Neural cell (in vitro differentiated cells): ENCODE results near the gene KCNQ1OT1. TPM values are rescaled to one million over a fixed set of nuclear protein-coding genes. Genes with fewer than 3 reads are reported as not detected.

Experiments
- H2AFZ ChIP-seq: fragments of 200-600, 300-800 bp; sonication (generic), shearing (Covaris generic); 2 replicates; pipeline ENCODE4 v1.6.0; 2014; ENCODE audit warnings: low read depth, mild to moderate bottlenecking, antibody characterized with exemption, low read length, moderate library complexity
- H3F3A ChIP-seq: fragments of 200-600 bp; shearing (Covaris generic); 2 replicates; pipeline ENCODE4 v1.6.1; 2016; ENCODE audit warnings: mild to moderate bottlenecking, moderate library complexity, mixed read lengths, antibody characterized with exemption, low read length; ENCODE audit not compliant: insufficient read depth, poor library complexity, severe bottlenecking
- H3K27ac ChIP-seq: fragments of 200-600, 300-800 bp; sonication (generic), shearing (Covaris generic); 2 replicates; pipeline ENCODE4 v1.5.1; 2014; ENCODE audit warnings: mild to moderate bottlenecking, low read length, moderate library complexity
- H3K27me3 ChIP-seq: fragments of 300-800, 200-600 bp; sonication (generic), shearing (Covaris generic); 2 replicates; pipeline ENCODE4 v1.6.0; 2014; ENCODE audit warnings: mild to moderate bottlenecking, low read depth, low read length, moderate library complexity; ENCODE audit not compliant: insufficient read depth
- H3K36me3 ChIP-seq: fragments of 300-800, 200-600 bp; sonication (generic), shearing (Covaris generic); 2 replicates; pipeline ENCODE4 v1.5.1; 2014; ENCODE audit warnings: mild to moderate bottlenecking, antibody characterized with exemption, low read length, moderate library complexity; ENCODE audit not compliant: insufficient read depth
- H3K4me2 ChIP-seq: fragments of 300-800, 200-600 bp; sonication (generic), shearing (Covaris generic); 2 replicates; pipeline ENCODE4 v1.6.0; 2014; ENCODE audit warnings: mild to moderate bottlenecking, low read length
- H3K4me3 ChIP-seq: fragments of 300-800, 200-600 bp; sonication (generic), shearing (Covaris generic); 2 replicates; pipeline ENCODE4 v1.5.1; 2014; ENCODE audit warnings: mild to moderate bottlenecking, low read length, moderate library complexity
- H3K79me2 ChIP-seq: fragments of 200-600 bp; shearing (Covaris generic); replicated peaks from 2 replicates; pipeline ENCODE4 v1.6.0; 2014; ENCODE audit warnings: mild to moderate bottlenecking, low read length, moderate library complexity; ENCODE audit not compliant: insufficient read depth
- H3K9ac ChIP-seq: fragments of 300-800, 200-600 bp; sonication (generic), shearing (Covaris generic); 2 replicates; pipeline ENCODE4 v1.6.1; 2016; ENCODE audit warnings: mild to moderate bottlenecking, low read length, mixed read lengths
- H3K9me2 ChIP-seq: fragments of 200-600 bp; shearing (Covaris generic); 2 replicates; pipeline ENCODE4 v1.6.1; 2016; ENCODE audit warnings: mild to moderate bottlenecking, low read length, mixed read lengths; ENCODE audit not compliant: insufficient read depth
- H3K9me3 ChIP-seq: fragments of 200-600, 300-800 bp; sonication (generic), shearing (Covaris generic); 2 replicates; pipeline ENCODE4 v1.6.1; 2016; ENCODE audit warnings: mild to moderate bottlenecking, mixed run types, low read length, moderate library complexity, mixed read lengths
- H4K20me1 ChIP-seq: fragments of 200-600 bp; shearing (Covaris generic); 2 replicates; pipeline ENCODE4 v1.6.1; 2016; ENCODE audit warnings: mild to moderate bottlenecking, mixed run types; ENCODE audit not compliant: insufficient read depth
- EP300 ChIP-seq: fragments of 450-650 bp; conservative IDR thresholded peaks from 2 replicates; pipeline ENCODE4 v1.6.1; 2014; ENCODE audit warnings: antibody characterized with exemption, mild to moderate bottlenecking, moderate library complexity; ENCODE audit not compliant: poor library complexity, severe bottlenecking
- EZH2 ChIP-seq: fragments of 200-600, 300-800 bp; shearing (Covaris generic), sonication (generic); IDR thresholded peaks from 2 replicates; pipeline ENCODE4 v1.6.1; 2014; ENCODE audit warnings: antibody characterized with exemption, low read length, borderline replicate concordance, mild to moderate bottlenecking; ENCODE audit not compliant: insufficient read depth, poor library complexity, severe bottlenecking
- MXI1 ChIP-seq: fragments of 450-650 bp; conservative IDR thresholded peaks from 2 replicates; pipeline ENCODE4 v1.6.1; 2014; ENCODE audit warnings: antibody characterized with exemption, mild to moderate bottlenecking; ENCODE audit not compliant: poor library complexity, severe bottlenecking
- POLR2AphosphoS5 ChIP-seq: IDR thresholded peaks from 2 replicates; pipeline ENCODE4 v1.6.1; 2012
- RAD21 ChIP-seq: fragments of 450-650 bp; conservative IDR thresholded peaks from 2 replicates; pipeline ENCODE4 v1.6.1; 2014; ENCODE audit warnings: antibody characterized with exemption, mild to moderate bottlenecking, moderate library complexity
- SMC3 ChIP-seq: fragments of 450-650 bp; conservative IDR thresholded peaks from 2 replicates; pipeline ENCODE4 v1.6.1; 2014; ENCODE audit warnings: antibody characterized with exemption, mild to moderate bottlenecking, moderate library complexity; ENCODE audit not compliant: poor library complexity
- TAF1 ChIP-seq: IDR thresholded peaks from 2 replicates; pipeline ENCODE4 v1.6.1; 2012; ENCODE audit warnings: low read depth
- polyA plus RNA-seq: library from polyadenylated mRNA; depleted of rRNA; stranded (reverse); fragments of >200 nt; gene quantifications from 2 replicates; pipeline ENCODE4 v1.2.3, GENCODE V29; 2014
- TF ChIP-seq, protein P1 (sequence below): IDR thresholded peaks from 2 replicates; pipeline ENCODE4 v1.6.1; 2012; ENCODE audit warnings: borderline replicate concordance
- TF ChIP-seq, protein P2 (sequence below): fragments of 450-650 bp; IDR thresholded peaks from 2 replicates; pipeline ENCODE4 v1.5.1; 2014; ENCODE audit warnings: antibody characterized with exemption, mild to moderate bottlenecking, moderate library complexity; ENCODE audit not compliant: poor library complexity, severe bottlenecking

The KCNQ1OT1 gene
- polyA plus RNA-seq, 1 donor from 2014 or later = 0.12 TPM

DNA sequence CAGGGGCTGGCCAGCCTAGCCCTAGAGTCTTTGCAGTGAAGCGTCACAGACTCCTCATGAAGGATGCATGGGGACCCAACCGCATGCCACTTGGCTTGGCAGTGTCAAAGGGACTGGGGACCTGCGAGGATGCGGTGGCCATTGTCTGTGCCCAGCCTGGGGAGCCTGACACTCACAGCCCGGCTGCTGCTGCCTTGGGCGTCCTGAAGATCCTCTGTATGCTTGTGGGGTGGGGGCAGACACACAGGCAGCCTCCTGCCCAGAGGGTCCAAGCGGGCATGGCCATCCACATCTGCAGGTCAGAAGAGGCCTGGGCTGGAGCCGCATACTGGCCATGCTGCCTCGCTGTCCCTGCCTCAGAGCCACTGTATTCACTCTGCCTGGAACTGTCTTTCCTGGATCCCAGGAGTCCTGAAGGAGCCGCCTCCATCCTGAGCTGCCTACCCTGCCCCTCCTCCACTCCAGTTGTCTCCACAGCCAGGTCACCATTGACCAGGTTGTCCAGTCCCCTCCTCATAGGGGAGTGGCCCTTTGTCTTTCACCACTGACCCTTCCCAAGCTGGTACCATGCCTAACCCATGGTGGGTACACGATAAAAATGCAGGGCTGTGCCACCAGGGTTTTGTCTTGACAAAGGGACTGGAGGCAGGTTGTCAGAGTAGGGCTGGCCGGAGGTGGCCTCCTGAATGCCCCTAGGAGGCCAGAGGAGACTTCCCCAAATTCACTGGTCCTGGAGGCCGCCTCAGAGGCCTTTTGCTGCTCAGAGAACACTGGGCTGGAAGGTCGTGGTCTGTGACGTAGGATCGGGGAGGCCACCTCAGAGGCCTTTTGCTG, 107.0 kb downstream of the KCNQ1OT1 start:
- H3K9me3 ChIP-seq = peaks cover 9% of the 10 kb centered on the region
- no peak overlapping the region for H3K4me3 ChIP-seq
- no peak for TF ChIP-seq EP300
- no peak for TF ChIP-seq POLR2AphosphoS5
- no peak for TF ChIP-seq MXI1
- TF ChIP-seq RAD21 = no peak
- TF ChIP-seq, protein P1, sequence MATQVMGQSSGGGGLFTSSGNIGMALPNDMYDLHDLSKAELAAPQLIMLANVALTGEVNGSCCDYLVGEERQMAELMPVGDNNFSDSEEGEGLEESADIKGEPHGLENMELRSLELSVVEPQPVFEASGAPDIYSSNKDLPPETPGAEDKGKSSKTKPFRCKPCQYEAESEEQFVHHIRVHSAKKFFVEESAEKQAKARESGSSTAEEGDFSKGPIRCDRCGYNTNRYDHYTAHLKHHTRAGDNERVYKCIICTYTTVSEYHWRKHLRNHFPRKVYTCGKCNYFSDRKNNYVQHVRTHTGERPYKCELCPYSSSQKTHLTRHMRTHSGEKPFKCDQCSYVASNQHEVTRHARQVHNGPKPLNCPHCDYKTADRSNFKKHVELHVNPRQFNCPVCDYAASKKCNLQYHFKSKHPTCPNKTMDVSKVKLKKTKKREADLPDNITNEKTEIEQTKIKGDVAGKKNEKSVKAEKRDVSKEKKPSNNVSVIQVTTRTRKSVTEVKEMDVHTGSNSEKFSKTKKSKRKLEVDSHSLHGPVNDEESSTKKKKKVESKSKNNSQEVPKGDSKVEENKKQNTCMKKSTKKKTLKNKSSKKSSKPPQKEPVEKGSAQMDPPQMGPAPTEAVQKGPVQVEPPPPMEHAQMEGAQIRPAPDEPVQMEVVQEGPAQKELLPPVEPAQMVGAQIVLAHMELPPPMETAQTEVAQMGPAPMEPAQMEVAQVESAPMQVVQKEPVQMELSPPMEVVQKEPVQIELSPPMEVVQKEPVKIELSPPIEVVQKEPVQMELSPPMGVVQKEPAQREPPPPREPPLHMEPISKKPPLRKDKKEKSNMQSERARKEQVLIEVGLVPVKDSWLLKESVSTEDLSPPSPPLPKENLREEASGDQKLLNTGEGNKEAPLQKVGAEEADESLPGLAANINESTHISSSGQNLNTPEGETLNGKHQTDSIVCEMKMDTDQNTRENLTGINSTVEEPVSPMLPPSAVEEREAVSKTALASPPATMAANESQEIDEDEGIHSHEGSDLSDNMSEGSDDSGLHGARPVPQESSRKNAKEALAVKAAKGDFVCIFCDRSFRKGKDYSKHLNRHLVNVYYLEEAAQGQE = no peak
- TF ChIP-seq TAF1 = no peak
- TF ChIP-seq SMC3 = no peak
- no peak for TF ChIP-seq EZH2
- TF ChIP-seq, protein P2, sequence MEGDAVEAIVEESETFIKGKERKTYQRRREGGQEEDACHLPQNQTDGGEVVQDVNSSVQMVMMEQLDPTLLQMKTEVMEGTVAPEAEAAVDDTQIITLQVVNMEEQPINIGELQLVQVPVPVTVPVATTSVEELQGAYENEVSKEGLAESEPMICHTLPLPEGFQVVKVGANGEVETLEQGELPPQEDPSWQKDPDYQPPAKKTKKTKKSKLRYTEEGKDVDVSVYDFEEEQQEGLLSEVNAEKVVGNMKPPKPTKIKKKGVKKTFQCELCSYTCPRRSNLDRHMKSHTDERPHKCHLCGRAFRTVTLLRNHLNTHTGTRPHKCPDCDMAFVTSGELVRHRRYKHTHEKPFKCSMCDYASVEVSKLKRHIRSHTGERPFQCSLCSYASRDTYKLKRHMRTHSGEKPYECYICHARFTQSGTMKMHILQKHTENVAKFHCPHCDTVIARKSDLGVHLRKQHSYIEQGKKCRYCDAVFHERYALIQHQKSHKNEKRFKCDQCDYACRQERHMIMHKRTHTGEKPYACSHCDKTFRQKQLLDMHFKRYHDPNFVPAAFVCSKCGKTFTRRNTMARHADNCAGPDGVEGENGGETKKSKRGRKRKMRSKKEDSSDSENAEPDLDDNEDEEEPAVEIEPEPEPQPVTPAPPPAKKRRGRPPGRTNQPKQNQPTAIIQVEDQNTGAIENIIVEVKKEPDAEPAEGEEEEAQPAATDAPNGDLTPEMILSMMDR = no peak
- no peak overlapping the region for H3K9ac ChIP-seq
- H3F3A ChIP-seq = no peaks in the 10 kb centered on the region
- H4K20me1 ChIP-seq = no peaks in the 10 kb centered on the region
- H3K36me3 ChIP-seq = no peaks in the 10 kb centered on the region
- H3K4me2 ChIP-seq = no peak overlapping the region
- H3K27me3 ChIP-seq = no peaks in the 10 kb centered on the region
- no peak overlapping the region for H2AFZ ChIP-seq
- no peaks in the 10 kb centered on the region for H3K9me2 ChIP-seq
- H3K79me2 ChIP-seq = no peaks in the 10 kb centered on the region
- H3K27ac ChIP-seq = no peak overlapping the region

DNA sequence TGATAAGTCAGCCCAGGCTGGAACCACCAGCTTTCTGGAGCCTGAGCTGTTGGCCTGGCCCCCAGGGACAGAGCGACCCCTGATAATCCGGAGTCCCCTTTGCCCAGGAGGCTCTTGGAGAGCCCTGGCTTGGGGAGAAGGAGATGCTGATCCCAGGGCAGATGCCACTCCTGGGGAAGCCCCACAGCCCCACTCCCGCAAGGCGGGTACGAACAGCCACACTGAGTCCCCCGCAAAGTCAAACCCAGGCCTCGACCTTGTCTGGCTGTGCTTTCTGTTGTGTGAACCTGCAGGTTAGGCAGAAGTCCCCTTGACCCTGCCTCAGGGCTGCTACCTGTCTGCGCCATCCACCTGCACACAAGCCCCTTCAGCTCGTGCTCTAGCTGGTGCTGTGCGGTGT, 108.0 kb downstream of the KCNQ1OT1 start:
- Histone ChIP-seq H3K36me3 (no peaks in the 10 kb centered on the region), H3K9ac (no peak overlapping the region), H3K79me2 (no peaks in the 10 kb centered on the region), H3K27me3 (no peaks in the 10 kb centered on the region), H3K4me2 (no peak overlapping the region), H3K9me3 (peaks cover 3% of the 10 kb centered on the region), H3F3A (no peaks in the 10 kb centered on the region), H3K27ac (no peak overlapping the region), H4K20me1 (no peaks in the 10 kb centered on the region), H3K4me3 (no peak overlapping the region), H2AFZ (no peak overlapping the region), H3K9me2 (no peaks in the 10 kb centered on the region)
- TF ChIP-seq, protein P2 = no peak
- no peak for TF ChIP-seq RAD21
- TF ChIP-seq POLR2AphosphoS5 = no peak
- no peak for TF ChIP-seq EZH2
- no peak for TF ChIP-seq SMC3
- TF ChIP-seq TAF1 = no peak
- no peak for TF ChIP-seq MXI1
- TF ChIP-seq, protein P1 = no peak
- TF ChIP-seq EP300 = no peak
